Left forelimb (tissue), 1 donor: ENCODE results near the gene KRT86.
"Not testable (repeated sequence)": the region's sequence is repeated elsewhere in the genome, so short reads cannot be mapped to it uniquely, and the experiment has no call there.

ENCODE experiments used
- DNase-seq: peaks from one replicate; pipeline ENCODE4 v3.0.0-alpha.2; 2018; ENCODE audit warnings: low spot score

Gene KRT86

GRCh38 chr12:52291267-52291935 lies 17.0 kb downstream of the KRT86 start, which contains the start of gene KRT81:
Gene KRT81 (minus strand): TSS chr12:52291534. CDS start chr12:52291465, 69 bp downstream.
- no peak for DNase-seq

GRCh38 chr12:52293926-52294325 lies 19.5 kb downstream of the KRT86 start:
- no peak for DNase-seq

- no peak for DNase-seq
Measured at GRCh38 chr12:52294803-52295202, 20.4 kb downstream of the KRT86 start.

GRCh38 chr12:52295663-52296062 lies 21.2 kb downstream of the KRT86 start:
- no peak for DNase-seq

GRCh38 chr12:52296572-52297215 lies 22.2 kb downstream of the KRT86 start:
- DNase-seq = peak; percentile 41

- DNase-seq = no peak
Measured at GRCh38 chr12:52298677-52299190, 24.3 kb downstream of the KRT86 start.

- no peak for DNase-seq
Measured at GRCh38 chr12:52300796-52301691, 26.6 kb downstream of the KRT86 start.

GRCh38 chr12:52301721-52302120 lies 27.3 kb downstream of the KRT86 start:
- not testable (repeated sequence) for DNase-seq

GRCh38 chr12:52302242-52302914 lies 27.9 kb downstream of the KRT86 start:
- not testable (repeated sequence) for DNase-seq

GRCh38 chr12:52304941-52305411 lies 30.5 kb downstream of the KRT86 start:
- DNase-seq = not testable (repeated sequence)

GRCh38 chr12:52305921-52306705 lies 31.7 kb downstream of the KRT86 start:
- DNase-seq = no peak

GRCh38 chr12:52306731-52307130 lies 32.3 kb downstream of the KRT86 start:
- no peak for DNase-seq

- DNase-seq = peak; percentile 81
Measured at GRCh38 chr12:52307836-52308805, 33.7 kb downstream of the KRT86 start.

GRCh38 chr12:52308806-52309425 lies 34.5 kb downstream of the KRT86 start:
- no peak for DNase-seq

GRCh38 chr12:52310622-52311284 lies 36.3 kb downstream of the KRT86 start:
- DNase-seq = peak; percentile 25

GRCh38 chr12:52311285-52311648 lies 36.8 kb downstream of the KRT86 start:
- DNase-seq = peak; percentile 42

- no peak for DNase-seq
Measured at GRCh38 chr12:52312086-52312485, 37.6 kb downstream of the KRT86 start.

- peak; percentile 38 for DNase-seq
Measured at GRCh38 chr12:52313461-52313860, 39.0 kb downstream of the KRT86 start.

- peak; percentile 51 for DNase-seq
Measured at GRCh38 chr12:52313926-52314325, 39.5 kb downstream of the KRT86 start.
